Left kidney (tissue), 2 donors: ENCODE measurements around the gene ZNF138. TPM values are rescaled to one million over a fixed set of nuclear protein-coding genes. Genes with fewer than 3 reads are reported as not detected.
A peak's percentile ranks its signal among the peaks of the same experiment; 100 is the strongest.
"Not testable (repeated sequence)": the region's sequence is repeated elsewhere in the genome, so short reads cannot be mapped to it uniquely, and the experiment has no call there.

Experiments used
- DNase-seq: peaks from one replicate; pipeline ENCODE4 v3.0.0-alpha.2; 2013
- polyA plus RNA-seq: library from polyadenylated mRNA; unstranded; fragments of 120-200 nt; gene quantifications from one replicate; pipeline ENCODE4 v1.2.1, GENCODE V29; 2013; ENCODE audit not compliant: insufficient read length

The ZNF138 gene
- polyA plus RNA-seq, 1 donor, result 25.3 TPM

- DNase-seq, result not testable (repeated sequence)
These were observed 41.6 kb downstream of the ZNF138 start for GRCh38 chr7:64835856-64836255.

- DNase-seq, result not testable (repeated sequence)
These were observed 43.8 kb downstream of the ZNF138 start for GRCh38 chr7:64838051-64838450.

- no peak for DNase-seq
These were observed 44.5 kb downstream of the ZNF138 start for GRCh38 chr7:64838691-64839090.

- DNase-seq, result no peak
These were observed 45.7 kb downstream of the ZNF138 start for GRCh38 chr7:64839910-64840309.

- no peak for DNase-seq
These were observed 55.2 kb downstream of the ZNF138 start for GRCh38 chr7:64849250-64849923.

GRCh38 chr7:64849924-64850499 lies 55.8 kb downstream of the ZNF138 start:
- DNase-seq, result peak; percentile 17

GRCh38 chr7:64853679-64854078 lies 59.5 kb downstream of the ZNF138 start:
- no peak for DNase-seq

- DNase-seq, result no peak
These were observed 60.7 kb downstream of the ZNF138 start for GRCh38 chr7:64854969-64855368.

- DNase-seq, result no peak
These were observed 68.8 kb downstream of the ZNF138 start for GRCh38 chr7:64863021-64863420.

GRCh38 chr7:64863530-64863929 lies 69.3 kb downstream of the ZNF138 start:
- not testable (repeated sequence) for DNase-seq

GRCh38 chr7:64863969-64864368 lies 69.7 kb downstream of the ZNF138 start:
- no peak for DNase-seq

GRCh38 chr7:64867863-64868440 lies 73.7 kb downstream of the ZNF138 start:
- no peak for DNase-seq

GRCh38 chr7:64868499-64868898 lies 74.3 kb downstream of the ZNF138 start:
- no peak for DNase-seq

- no peak for DNase-seq
These were observed 75.0 kb downstream of the ZNF138 start for GRCh38 chr7:64869121-64869725.

GRCh38 chr7:64869912-64870562 lies 75.8 kb downstream of the ZNF138 start:
- DNase-seq, result no peak

GRCh38 chr7:64870656-64871055 lies 76.4 kb downstream of the ZNF138 start:
- DNase-seq, result no peak

- no peak for DNase-seq
These were observed 77.5 kb downstream of the ZNF138 start for GRCh38 chr7:64871761-64872160.

GRCh38 chr7:64872351-64873154 lies 78.3 kb downstream of the ZNF138 start:
- no peak for DNase-seq

GRCh38 chr7:64873155-64873500 lies 78.9 kb downstream of the ZNF138 start:
- no peak for DNase-seq

GRCh38 chr7:64873517-64873916 lies 79.3 kb downstream of the ZNF138 start:
- DNase-seq, result no peak

GRCh38 chr7:64874114-64874513 lies 79.9 kb downstream of the ZNF138 start:
- no peak for DNase-seq
